ENCODE measurements around the gene FBXL4. TPM values are rescaled to one million over a fixed set of nuclear protein-coding genes. Genes with fewer than 3 reads are reported as not detected.

FBXL4 gene
- total and polyA plus RNA-seq, 2 of the 8 experiments (the other 6 are each of a cell fraction or from before 2014, with no cell fraction given): 6.9 to 13.8 TPM

DNA sequence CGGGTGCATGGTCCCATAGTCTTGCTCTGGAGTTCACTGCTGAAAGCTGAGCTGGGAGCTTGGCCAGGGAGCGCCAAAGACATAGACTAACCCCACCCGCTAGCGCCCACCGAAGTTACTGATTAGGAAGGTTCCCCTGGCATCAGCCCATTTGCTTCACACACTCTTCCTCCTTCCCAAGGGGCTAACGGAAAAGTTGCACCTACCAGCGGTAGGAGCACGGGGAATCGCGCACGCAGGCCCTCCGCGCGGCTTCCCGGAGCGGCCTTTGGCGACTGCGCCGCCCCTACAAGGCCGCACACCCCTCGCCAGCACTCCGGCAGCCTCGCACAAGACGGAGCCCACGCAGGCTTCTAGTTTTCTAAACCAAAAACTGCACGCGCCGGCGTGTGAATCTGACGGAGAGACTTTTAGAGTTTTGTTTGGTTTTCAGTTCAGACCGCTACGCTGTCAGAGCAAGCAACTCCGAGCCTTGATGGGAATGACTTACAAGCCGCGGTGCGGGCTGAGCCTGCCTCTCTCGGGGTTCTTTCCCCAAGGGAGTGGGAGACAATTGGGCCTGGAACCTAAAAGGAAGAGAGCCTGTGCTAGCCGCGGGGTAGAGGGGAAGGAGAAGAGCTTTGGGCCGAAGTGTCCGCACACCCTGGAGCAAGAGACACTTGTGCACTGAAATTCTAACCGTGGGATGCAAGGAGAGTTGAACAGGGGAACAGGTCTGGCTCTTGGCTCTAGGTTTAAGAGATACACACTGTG lies 114.3 kb downstream of the FBXL4 start (continued):
- TF ChIP-seq, protein P1, sequence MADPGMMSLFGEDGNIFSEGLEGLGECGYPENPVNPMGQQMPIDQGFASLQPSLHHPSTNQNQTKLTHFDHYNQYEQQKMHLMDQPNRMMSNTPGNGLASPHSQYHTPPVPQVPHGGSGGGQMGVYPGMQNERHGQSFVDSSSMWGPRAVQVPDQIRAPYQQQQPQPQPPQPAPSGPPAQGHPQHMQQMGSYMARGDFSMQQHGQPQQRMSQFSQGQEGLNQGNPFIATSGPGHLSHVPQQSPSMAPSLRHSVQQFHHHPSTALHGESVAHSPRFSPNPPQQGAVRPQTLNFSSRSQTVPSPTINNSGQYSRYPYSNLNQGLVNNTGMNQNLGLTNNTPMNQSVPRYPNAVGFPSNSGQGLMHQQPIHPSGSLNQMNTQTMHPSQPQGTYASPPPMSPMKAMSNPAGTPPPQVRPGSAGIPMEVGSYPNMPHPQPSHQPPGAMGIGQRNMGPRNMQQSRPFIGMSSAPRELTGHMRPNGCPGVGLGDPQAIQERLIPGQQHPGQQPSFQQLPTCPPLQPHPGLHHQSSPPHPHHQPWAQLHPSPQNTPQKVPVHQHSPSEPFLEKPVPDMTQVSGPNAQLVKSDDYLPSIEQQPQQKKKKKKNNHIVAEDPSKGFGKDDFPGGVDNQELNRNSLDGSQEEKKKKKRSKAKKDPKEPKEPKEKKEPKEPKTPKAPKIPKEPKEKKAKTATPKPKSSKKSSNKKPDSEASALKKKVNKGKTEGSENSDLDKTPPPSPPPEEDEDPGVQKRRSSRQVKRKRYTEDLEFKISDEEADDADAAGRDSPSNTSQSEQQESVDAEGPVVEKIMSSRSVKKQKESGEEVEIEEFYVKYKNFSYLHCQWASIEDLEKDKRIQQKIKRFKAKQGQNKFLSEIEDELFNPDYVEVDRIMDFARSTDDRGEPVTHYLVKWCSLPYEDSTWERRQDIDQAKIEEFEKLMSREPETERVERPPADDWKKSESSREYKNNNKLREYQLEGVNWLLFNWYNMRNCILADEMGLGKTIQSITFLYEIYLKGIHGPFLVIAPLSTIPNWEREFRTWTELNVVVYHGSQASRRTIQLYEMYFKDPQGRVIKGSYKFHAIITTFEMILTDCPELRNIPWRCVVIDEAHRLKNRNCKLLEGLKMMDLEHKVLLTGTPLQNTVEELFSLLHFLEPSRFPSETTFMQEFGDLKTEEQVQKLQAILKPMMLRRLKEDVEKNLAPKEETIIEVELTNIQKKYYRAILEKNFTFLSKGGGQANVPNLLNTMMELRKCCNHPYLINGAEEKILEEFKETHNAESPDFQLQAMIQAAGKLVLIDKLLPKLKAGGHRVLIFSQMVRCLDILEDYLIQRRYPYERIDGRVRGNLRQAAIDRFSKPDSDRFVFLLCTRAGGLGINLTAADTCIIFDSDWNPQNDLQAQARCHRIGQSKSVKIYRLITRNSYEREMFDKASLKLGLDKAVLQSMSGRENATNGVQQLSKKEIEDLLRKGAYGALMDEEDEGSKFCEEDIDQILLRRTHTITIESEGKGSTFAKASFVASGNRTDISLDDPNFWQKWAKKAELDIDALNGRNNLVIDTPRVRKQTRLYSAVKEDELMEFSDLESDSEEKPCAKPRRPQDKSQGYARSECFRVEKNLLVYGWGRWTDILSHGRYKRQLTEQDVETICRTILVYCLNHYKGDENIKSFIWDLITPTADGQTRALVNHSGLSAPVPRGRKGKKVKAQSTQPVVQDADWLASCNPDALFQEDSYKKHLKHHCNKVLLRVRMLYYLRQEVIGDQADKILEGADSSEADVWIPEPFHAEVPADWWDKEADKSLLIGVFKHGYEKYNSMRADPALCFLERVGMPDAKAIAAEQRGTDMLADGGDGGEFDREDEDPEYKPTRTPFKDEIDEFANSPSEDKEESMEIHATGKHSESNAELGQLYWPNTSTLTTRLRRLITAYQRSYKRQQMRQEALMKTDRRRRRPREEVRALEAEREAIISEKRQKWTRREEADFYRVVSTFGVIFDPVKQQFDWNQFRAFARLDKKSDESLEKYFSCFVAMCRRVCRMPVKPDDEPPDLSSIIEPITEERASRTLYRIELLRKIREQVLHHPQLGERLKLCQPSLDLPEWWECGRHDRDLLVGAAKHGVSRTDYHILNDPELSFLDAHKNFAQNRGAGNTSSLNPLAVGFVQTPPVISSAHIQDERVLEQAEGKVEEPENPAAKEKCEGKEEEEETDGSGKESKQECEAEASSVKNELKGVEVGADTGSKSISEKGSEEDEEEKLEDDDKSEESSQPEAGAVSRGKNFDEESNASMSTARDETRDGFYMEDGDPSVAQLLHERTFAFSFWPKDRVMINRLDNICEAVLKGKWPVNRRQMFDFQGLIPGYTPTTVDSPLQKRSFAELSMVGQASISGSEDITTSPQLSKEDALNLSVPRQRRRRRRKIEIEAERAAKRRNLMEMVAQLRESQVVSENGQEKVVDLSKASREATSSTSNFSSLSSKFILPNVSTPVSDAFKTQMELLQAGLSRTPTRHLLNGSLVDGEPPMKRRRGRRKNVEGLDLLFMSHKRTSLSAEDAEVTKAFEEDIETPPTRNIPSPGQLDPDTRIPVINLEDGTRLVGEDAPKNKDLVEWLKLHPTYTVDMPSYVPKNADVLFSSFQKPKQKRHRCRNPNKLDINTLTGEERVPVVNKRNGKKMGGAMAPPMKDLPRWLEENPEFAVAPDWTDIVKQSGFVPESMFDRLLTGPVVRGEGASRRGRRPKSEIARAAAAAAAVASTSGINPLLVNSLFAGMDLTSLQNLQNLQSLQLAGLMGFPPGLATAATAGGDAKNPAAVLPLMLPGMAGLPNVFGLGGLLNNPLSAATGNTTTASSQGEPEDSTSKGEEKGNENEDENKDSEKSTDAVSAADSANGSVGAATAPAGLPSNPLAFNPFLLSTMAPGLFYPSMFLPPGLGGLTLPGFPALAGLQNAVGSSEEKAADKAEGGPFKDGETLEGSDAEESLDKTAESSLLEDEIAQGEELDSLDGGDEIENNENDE (IDR thresholded peaks at IDR 0.05; ENCODE audit: insufficient replicate concordance, low read length): no peak
- TF ChIP-seq POU5F1 (IDR thresholded peaks at IDR 0.05; ENCODE audit: low read depth, low read length): no peak
- TF ChIP-seq, protein P2, sequence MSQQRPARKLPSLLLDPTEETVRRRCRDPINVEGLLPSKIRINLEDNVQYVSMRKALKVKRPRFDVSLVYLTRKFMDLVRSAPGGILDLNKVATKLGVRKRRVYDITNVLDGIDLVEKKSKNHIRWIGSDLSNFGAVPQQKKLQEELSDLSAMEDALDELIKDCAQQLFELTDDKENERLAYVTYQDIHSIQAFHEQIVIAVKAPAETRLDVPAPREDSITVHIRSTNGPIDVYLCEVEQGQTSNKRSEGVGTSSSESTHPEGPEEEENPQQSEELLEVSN (IDR thresholded peaks at IDR 0.05): no peak
- TF ChIP-seq, protein P3, sequence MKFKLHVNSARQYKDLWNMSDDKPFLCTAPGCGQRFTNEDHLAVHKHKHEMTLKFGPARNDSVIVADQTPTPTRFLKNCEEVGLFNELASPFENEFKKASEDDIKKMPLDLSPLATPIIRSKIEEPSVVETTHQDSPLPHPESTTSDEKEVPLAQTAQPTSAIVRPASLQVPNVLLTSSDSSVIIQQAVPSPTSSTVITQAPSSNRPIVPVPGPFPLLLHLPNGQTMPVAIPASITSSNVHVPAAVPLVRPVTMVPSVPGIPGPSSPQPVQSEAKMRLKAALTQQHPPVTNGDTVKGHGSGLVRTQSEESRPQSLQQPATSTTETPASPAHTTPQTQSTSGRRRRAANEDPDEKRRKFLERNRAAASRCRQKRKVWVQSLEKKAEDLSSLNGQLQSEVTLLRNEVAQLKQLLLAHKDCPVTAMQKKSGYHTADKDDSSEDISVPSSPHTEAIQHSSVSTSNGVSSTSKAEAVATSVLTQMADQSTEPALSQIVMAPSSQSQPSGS (IDR thresholded peaks at IDR 0.05; ENCODE audit: low read length): no peak
- no peak for TF ChIP-seq MAFK (IDR thresholded peaks at IDR 0.05; ENCODE audit: low read depth, low read length)
- TF ChIP-seq, protein P4, sequence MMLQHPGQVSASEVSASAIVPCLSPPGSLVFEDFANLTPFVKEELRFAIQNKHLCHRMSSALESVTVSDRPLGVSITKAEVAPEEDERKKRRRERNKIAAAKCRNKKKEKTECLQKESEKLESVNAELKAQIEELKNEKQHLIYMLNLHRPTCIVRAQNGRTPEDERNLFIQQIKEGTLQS (IDR thresholded peaks at IDR 0.05; ENCODE audit: insufficient read depth, low read depth, low read length): no peak
- no peak for TF ChIP-seq CEBPB (IDR thresholded peaks at IDR 0.05; ENCODE audit: low read depth, low read length)

All from H1 (cell line).